OCI-LY3 (cell line): ENCODE data around the gene TMA7.

ENCODE experiments used
- H2AFZ ChIP-seq: fragments of 200-600, 300-600 bp; shearing (Covaris generic); 2 replicates; pipeline ENCODE4 v1.6.0; 2014; ENCODE audit warnings: antibody characterized with exemption, low read depth, low read length
- H3K27ac ChIP-seq: fragments of 200-600, 300-600 bp; sonication (generic); 2 replicates; pipeline ENCODE4 v1.5.1; 2014; ENCODE audit warnings: mild to moderate bottlenecking, low read length, moderate library complexity, mixed read lengths
- H3K27me3 ChIP-seq: fragments of 200-600, 300-600 bp; sonication (generic); 2 replicates; pipeline ENCODE4 v1.6.1; 2014; ENCODE audit warnings: low read depth, low read length, mixed read lengths
- H3K36me3 ChIP-seq: fragments of 200-600, 300-600 bp; sonication (generic); replicated peaks from 2 replicates; pipeline ENCODE3; 2014; ENCODE audit warnings: low read depth, low read length, mixed read lengths
- H3K4me1 ChIP-seq: fragments of 300-600, 200-600 bp; sonication (generic); 2 replicates; pipeline ENCODE4 v1.6.1; 2014; ENCODE audit warnings: low read length, mixed read lengths
- H3K4me2 ChIP-seq: fragments of 200-600, 300-600 bp; sonication (generic); 2 replicates; pipeline ENCODE4 v1.6.1; 2014; ENCODE audit warnings: low read length, mixed read lengths
- H3K4me3 ChIP-seq: fragments of 300-600, 200-600 bp; sonication (generic); 2 replicates; pipeline ENCODE4 v1.5.1; 2014; ENCODE audit warnings: antibody characterized with exemption, mild to moderate bottlenecking, low read length, moderate library complexity
- H3K79me2 ChIP-seq: fragments of 300-600, 200-600 bp; shearing (Covaris generic); 2 replicates; pipeline ENCODE4 v1.6.1; 2014; ENCODE audit warnings: mild to moderate bottlenecking, low read length, mixed read lengths
- H3K9ac ChIP-seq: fragments of 300-600, 200-600 bp; shearing (Covaris generic); 2 replicates; pipeline ENCODE4 v1.6.0; 2014; ENCODE audit warnings: mild to moderate bottlenecking, low read length, moderate library complexity
- H3K9me3 ChIP-seq: fragments of 200-600, 300-600 bp; shearing (Covaris generic); 2 replicates; pipeline ENCODE4 v1.6.1; 2014; ENCODE audit warnings: low read length, mixed read lengths; ENCODE audit not compliant: insufficient read depth
- H4K20me1 ChIP-seq: fragments of 200-600, 300-600 bp; sonication (generic); 2 replicates; pipeline ENCODE4 v1.6.1; 2016; ENCODE audit warnings: low read length, mixed read lengths; ENCODE audit not compliant: insufficient read depth
- EZH2phosphoT487 ChIP-seq: fragments of 200-600 bp; shearing (Covaris generic); IDR thresholded peaks from 2 replicates; pipeline ENCODE4 v1.6.1; 2018; ENCODE audit warnings: antibody characterized with exemption, mixed run types, low read depth
- TF ChIP-seq, protein P1 (sequence below): fragments of 200-600, 300-600 bp; sonication (generic); IDR thresholded peaks from 2 replicates; pipeline ENCODE4 v1.5.1; 2014; ENCODE audit warnings: antibody characterized with exemption, low read length, low read depth

Gene TMA7

DNA sequence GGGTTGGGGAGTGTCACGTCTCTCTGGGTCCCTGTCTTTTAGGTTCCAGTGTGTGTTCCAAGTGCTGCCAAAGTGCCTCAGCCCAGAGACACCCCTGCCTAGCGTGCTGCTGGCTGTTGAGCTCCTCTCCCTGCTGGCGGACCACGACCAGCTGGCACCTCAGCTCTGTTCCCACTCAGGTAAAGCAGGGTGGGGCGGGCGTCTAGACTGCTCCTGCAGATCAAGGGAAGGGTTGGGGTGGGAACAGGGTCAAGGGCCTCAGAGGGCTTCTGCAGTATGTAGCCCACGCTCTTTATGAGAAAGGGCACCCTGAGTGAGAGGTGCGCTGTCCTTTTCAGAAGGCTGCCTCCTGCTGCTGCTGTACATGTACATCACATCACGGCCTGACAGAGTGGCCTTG is 23.6 kb downstream of the TMA7 start:
- H3K9ac ChIP-seq, result no peak overlapping the region
- no peak overlapping the region for H3K4me3 ChIP-seq
- no peaks in the 10 kb centered on the region for H4K20me1 ChIP-seq
- no peaks in the 10 kb centered on the region for H3K9me3 ChIP-seq
- peaks cover 59% of the 10 kb centered on the region for H3K36me3 ChIP-seq
- no peak overlapping the region for H3K27ac ChIP-seq
- no peaks in the 10 kb centered on the region for H3K27me3 ChIP-seq
- no peak overlapping the region for H2AFZ ChIP-seq
- no peak overlapping the region for H3K4me2 ChIP-seq
- peaks cover 26% of the 10 kb centered on the region for H3K79me2 ChIP-seq
- TF ChIP-seq, protein P1, sequence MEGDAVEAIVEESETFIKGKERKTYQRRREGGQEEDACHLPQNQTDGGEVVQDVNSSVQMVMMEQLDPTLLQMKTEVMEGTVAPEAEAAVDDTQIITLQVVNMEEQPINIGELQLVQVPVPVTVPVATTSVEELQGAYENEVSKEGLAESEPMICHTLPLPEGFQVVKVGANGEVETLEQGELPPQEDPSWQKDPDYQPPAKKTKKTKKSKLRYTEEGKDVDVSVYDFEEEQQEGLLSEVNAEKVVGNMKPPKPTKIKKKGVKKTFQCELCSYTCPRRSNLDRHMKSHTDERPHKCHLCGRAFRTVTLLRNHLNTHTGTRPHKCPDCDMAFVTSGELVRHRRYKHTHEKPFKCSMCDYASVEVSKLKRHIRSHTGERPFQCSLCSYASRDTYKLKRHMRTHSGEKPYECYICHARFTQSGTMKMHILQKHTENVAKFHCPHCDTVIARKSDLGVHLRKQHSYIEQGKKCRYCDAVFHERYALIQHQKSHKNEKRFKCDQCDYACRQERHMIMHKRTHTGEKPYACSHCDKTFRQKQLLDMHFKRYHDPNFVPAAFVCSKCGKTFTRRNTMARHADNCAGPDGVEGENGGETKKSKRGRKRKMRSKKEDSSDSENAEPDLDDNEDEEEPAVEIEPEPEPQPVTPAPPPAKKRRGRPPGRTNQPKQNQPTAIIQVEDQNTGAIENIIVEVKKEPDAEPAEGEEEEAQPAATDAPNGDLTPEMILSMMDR, result no peak
- no peak for TF ChIP-seq EZH2phosphoT487
- peaks cover 18% of the 10 kb centered on the region for H3K4me1 ChIP-seq

DNA sequence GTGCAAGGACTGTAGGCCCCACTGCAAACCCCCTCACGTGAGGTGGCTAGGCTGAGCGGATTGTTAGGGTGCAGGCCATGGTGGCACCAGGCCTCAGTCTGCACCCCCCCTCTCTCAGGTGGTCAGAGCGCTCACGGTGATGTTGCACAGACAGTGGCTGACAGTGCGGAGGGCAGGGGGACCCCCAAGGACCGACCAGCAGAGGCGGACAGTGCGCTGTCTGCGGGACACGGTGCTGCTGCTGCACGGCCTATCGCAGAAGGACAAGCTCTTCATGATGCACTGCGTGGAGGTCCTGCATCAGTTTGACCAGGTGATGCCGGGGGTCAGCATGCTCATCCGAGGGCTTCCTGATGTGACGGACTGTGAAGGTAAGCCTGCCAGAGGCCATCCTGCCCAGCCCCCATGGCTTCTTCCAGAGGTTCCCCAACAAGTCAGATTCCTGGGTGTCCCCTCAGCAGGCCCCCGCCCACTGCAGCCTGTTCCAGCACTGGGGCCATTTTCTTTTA is 24.7 kb downstream of the TMA7 start:
- H3K9ac ChIP-seq, result no peak overlapping the region
- no peak overlapping the region for H2AFZ ChIP-seq
- peaks cover 54% of the 10 kb centered on the region for H3K36me3 ChIP-seq
- no peak overlapping the region for H3K4me2 ChIP-seq
- no peaks in the 10 kb centered on the region for H3K27me3 ChIP-seq
- H3K4me3 ChIP-seq, result no peak overlapping the region
- H4K20me1 ChIP-seq, result no peaks in the 10 kb centered on the region
- no peaks in the 10 kb centered on the region for H3K9me3 ChIP-seq
- peaks cover 37% of the 10 kb centered on the region for H3K79me2 ChIP-seq
- TF ChIP-seq, protein P1, result no peak
- no peak for TF ChIP-seq EZH2phosphoT487
- peaks cover 18% of the 10 kb centered on the region for H3K4me1 ChIP-seq
- H3K27ac ChIP-seq, result no peak overlapping the region

DNA sequence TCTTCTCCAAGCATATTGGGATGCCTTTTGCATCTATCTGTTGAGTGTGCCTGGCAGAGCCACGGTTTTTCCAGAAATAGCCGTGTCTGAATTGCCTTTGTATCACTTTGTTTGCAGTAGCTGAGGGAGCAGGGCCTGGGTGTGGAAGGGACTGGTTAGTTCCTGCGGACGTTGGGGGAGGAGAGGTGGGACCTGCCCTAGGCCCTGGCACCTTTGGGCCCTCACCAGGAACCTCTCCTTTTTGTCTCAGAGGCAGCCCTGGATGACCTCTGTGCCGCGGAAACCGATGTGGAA is 25.1 kb downstream of the TMA7 start:
- H3K4me2 ChIP-seq, result peak overlapping the region; percentile 97; the same call in 1 of the 2 replicates

DNA sequence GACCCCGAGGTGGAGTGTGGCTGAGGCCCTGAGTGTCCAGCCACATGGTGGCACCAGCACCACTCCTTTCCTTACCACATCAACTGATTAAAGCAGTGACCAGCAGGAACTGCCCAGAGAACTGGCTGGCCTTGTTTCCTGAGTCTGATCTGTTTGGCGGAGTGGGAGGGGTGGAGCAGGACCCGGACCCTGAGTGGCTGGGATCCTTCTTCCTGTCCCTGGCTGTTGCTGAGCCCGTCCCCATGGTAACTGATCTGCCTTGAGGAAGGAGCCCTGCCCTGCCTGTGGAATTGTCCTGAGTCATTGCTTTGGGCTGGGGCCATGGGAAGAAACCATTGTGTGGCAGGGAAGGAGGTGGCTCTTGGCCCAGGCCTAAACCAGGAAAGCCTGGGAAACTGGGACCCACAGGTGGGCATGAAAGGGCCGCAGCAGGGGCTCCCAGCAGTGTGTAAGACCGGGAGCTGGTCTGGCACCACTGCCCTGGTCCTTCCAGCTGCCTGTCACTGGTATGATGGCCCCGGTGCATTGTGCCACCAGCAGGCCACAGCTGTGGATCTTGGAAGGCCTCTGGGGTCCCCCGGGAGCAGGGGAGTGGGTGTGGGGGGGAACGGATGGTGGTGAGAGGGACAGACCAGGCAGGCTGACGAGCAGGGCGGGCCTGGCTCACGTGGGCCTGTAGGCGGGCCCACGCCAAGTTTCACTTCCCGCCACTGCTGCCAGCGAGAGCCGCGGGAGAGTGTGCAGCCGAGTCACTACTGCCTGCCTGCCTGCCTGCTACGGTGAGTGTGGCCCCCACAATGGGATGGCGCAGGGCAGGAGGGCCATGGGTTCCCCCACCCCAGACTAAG is 25.7 kb downstream of the TMA7 start:
- Histone ChIP-seq H3K9ac (peak overlapping the region; percentile 90), H3K4me3 (peak overlapping the region; percentile 86), H3K27me3 (no peaks in the 10 kb centered on the region), H3K36me3 (peaks cover 48% of the 10 kb centered on the region), H3K79me2 (peaks cover 46% of the 10 kb centered on the region), H4K20me1 (no peaks in the 10 kb centered on the region), H3K9me3 (no peaks in the 10 kb centered on the region), H3K4me1 (peaks cover 18% of the 10 kb centered on the region), H3K27ac (peak overlapping the region; percentile 75), H2AFZ (peak overlapping the region; percentile 67; the same call in 1 of the 2 replicates), H3K4me2 (peak overlapping the region; percentile 97)
- TF ChIP-seq, protein P1, result peak; percentile 69
- TF ChIP-seq EZH2phosphoT487, result no peak

More for the DNA sequence above, 25.1 kb downstream of the TMA7 start:
- Histone ChIP-seq H2AFZ (no peak overlapping the region), H4K20me1 (no peaks in the 10 kb centered on the region), H3K27ac (peak overlapping the region; percentile 75), H3K27me3 (no peaks in the 10 kb centered on the region), H3K36me3 (peaks cover 53% of the 10 kb centered on the region), H3K9ac (peak overlapping the region; percentile 90; the same call in 1 of the 2 replicates), H3K4me1 (peaks cover 18% of the 10 kb centered on the region), H3K9me3 (no peaks in the 10 kb centered on the region), H3K79me2 (peaks cover 41% of the 10 kb centered on the region), H3K4me3 (no peak overlapping the region)
- no peak for TF ChIP-seq EZH2phosphoT487
- TF ChIP-seq, protein P1, result no peak
